GM19023 (cell line): ENCODE data around the gene RAB34.

ENCODE experiments used
- ATAC-seq: cut with Tn5 transposase; IDR thresholded peaks from one replicate; pipeline ENCODE4 v1.9.1; 2021; ENCODE audit warnings: mild to moderate bottlenecking, moderate library complexity; ENCODE audit not compliant: unreplicated experiment

RAB34 gene

GRCh38 chr17:28717578-28718332 lies at the start of gene RAB34:
RAB34 (minus strand) TSS chr17:28717868; CDS start chr17:28717266, 602 bp downstream.
- ATAC-seq: no peak

- ATAC-seq: no peak
These were observed 47.4 kb upstream of the RAB34 start for GRCh38 chr17:28765038-28765437.

- no peak for ATAC-seq
These were observed 46.2 kb upstream of the RAB34 start for GRCh38 chr17:28763804-28764266.

- ATAC-seq: no peak
These were observed 45.6 kb upstream of the RAB34 start for GRCh38 chr17:28763137-28763799.

GRCh38 chr17:28760601-28761562 lies 43.2 kb upstream of the RAB34 start:
- no peak for ATAC-seq

- ATAC-seq: no peak
These were observed 41.7 kb upstream of the RAB34 start for GRCh38 chr17:28759256-28759865.

- ATAC-seq: no peak
These were observed 40.9 kb upstream of the RAB34 start for GRCh38 chr17:28758411-28759121.

GRCh38 chr17:28756049-28756804 lies 38.6 kb upstream of the RAB34 start:
- no peak for ATAC-seq

GRCh38 chr17:28755486-28755885 lies 37.8 kb upstream of the RAB34 start:
- no peak for ATAC-seq

GRCh38 chr17:28751600-28752366 lies 34.1 kb upstream of the RAB34 start:
- no peak for ATAC-seq

GRCh38 chr17:28750178-28751047 lies 32.7 kb upstream of the RAB34 start:
- ATAC-seq: peak; percentile 82

- no peak for ATAC-seq
These were observed 32.0 kb upstream of the RAB34 start for GRCh38 chr17:28749516-28750177.

GRCh38 chr17:28748852-28749515 lies 31.3 kb upstream of the RAB34 start:
- ATAC-seq: no peak

GRCh38 chr17:28747801-28748750 lies 30.4 kb upstream of the RAB34 start:
- ATAC-seq: no peak

GRCh38 chr17:28747051-28747691 lies 29.5 kb upstream of the RAB34 start:
- ATAC-seq: no peak
